ENCODE results near the gene C2orf81. TPM values are rescaled to one million over a fixed set of nuclear protein-coding genes. Genes with fewer than 3 reads are reported as not detected.

Gene C2orf81
- total RNA-seq, 1 donor from 2014 or later, result 2.1 TPM

GRCh38 chr2:74427551-74427950, 6.1 kb upstream of the C2orf81 start:
- Mint-ChIP-seq H3K36me3 (ENCODE audit: low read depth, unreplicated experiment) (peaks cover 22% of the 10 kb centered on the region), H3K4me3 (ENCODE audit: unreplicated experiment) (peak overlapping the region; percentile 60)
- H3K36me3 ChIP-seq (ENCODE audit: insufficient read depth, low read length), result peaks cover 18% of the 10 kb centered on the region

GRCh38 chr2:74426181-74426758, 4.9 kb upstream of the C2orf81 start:
- Mint-ChIP-seq H3K27ac (ENCODE audit: unreplicated experiment) (no peak overlapping the region), H3K9me3 (ENCODE audit: unreplicated experiment) (no peaks in the 10 kb centered on the region), H3K36me3 (ENCODE audit: low read depth, unreplicated experiment) (peaks cover 22% of the 10 kb centered on the region), H3K4me1 (ENCODE audit: low read depth, unreplicated experiment) (peaks cover 27% of the 10 kb centered on the region), H3K4me3 (ENCODE audit: unreplicated experiment) (no peak overlapping the region), H3K27me3 (ENCODE audit: low read depth, unreplicated experiment) (no peaks in the 10 kb centered on the region)
- Histone ChIP-seq H3K27ac (ENCODE audit: low read depth, low read length) (no peak overlapping the region), H3K36me3 (ENCODE audit: insufficient read depth, low read length) (peaks cover 18% of the 10 kb centered on the region), H3K79me2 (ENCODE audit: insufficient read depth, low read length) (no peaks in the 10 kb centered on the region), H3K4me1 (ENCODE audit: insufficient read depth, low read length) (peaks cover 25% of the 10 kb centered on the region), H4K20me1 (ENCODE audit: insufficient read depth, low read length) (peaks cover 5% of the 10 kb centered on the region), H3K9ac (ENCODE audit: low read length) (no peak overlapping the region), H3K4me2 (ENCODE audit: low read length) (no peak overlapping the region), H3K9me3 (ENCODE audit: insufficient read depth, low read depth, low read length) (no peaks in the 10 kb centered on the region), H3K27me3 (ENCODE audit: insufficient read depth, low read length) (no peaks in the 10 kb centered on the region), H3K4me3 (ENCODE audit: insufficient read depth, low read depth, low read length) (no peak overlapping the region), H2AFZ (ENCODE audit: low read depth, low read length) (no peak overlapping the region)
- TF ChIP-seq CTCF (IDR thresholded peaks at IDR 0.05; ENCODE audit: insufficient read depth, low read depth, low read length) (no peak), EZH2 (IDR thresholded peaks at IDR 0.05; ENCODE audit: insufficient read depth, low read length) (no peak)
- FAIRE-seq (no peak), DNase-seq (ENCODE audit: low read depth) (no peak)

More at GRCh38 chr2:74427551-74427950, 6.1 kb upstream of the C2orf81 start:
- H3K4me1 Mint-ChIP-seq (ENCODE audit: low read depth, unreplicated experiment), result peaks cover 27% of the 10 kb centered on the region
- no peak for DNase-seq (ENCODE audit: low read depth)
- no peaks in the 10 kb centered on the region for H3K79me2 ChIP-seq (ENCODE audit: insufficient read depth, low read length)
- peak overlapping the region; percentile 75 for H3K27ac Mint-ChIP-seq (ENCODE audit: unreplicated experiment)
- H3K4me3 ChIP-seq (ENCODE audit: insufficient read depth, low read depth, low read length), result no peak overlapping the region
- no peaks in the 10 kb centered on the region for H3K27me3 ChIP-seq (ENCODE audit: insufficient read depth, low read length)
- H3K27me3 Mint-ChIP-seq (ENCODE audit: low read depth, unreplicated experiment), result no peaks in the 10 kb centered on the region
- no peak overlapping the region for H3K4me2 ChIP-seq (ENCODE audit: low read length)
- TF ChIP-seq CTCF (IDR thresholded peaks at IDR 0.05; ENCODE audit: insufficient read depth, low read depth, low read length) (no peak), EZH2 (IDR thresholded peaks at IDR 0.05; ENCODE audit: insufficient read depth, low read length) (no peak)
- no peak overlapping the region for H3K9ac ChIP-seq (ENCODE audit: low read length)
- H2AFZ ChIP-seq (ENCODE audit: low read depth, low read length), result no peak overlapping the region
- H4K20me1 ChIP-seq (ENCODE audit: insufficient read depth, low read length), result peaks cover 7% of the 10 kb centered on the region
- no peaks in the 10 kb centered on the region for H3K9me3 Mint-ChIP-seq (ENCODE audit: unreplicated experiment)
- FAIRE-seq, result no peak
- H3K4me1 ChIP-seq (ENCODE audit: insufficient read depth, low read length), result peaks cover 17% of the 10 kb centered on the region
- no peak overlapping the region for H3K27ac ChIP-seq (ENCODE audit: low read depth, low read length)
- H3K9me3 ChIP-seq (ENCODE audit: insufficient read depth, low read depth, low read length), result no peaks in the 10 kb centered on the region

GRCh38 chr2:74425523-74425922, 4.1 kb upstream of the C2orf81 start:
- no peak for DNase-seq (ENCODE audit: low read depth)
- peaks cover 22% of the 10 kb centered on the region for H3K36me3 Mint-ChIP-seq (ENCODE audit: low read depth, unreplicated experiment)
- H4K20me1 ChIP-seq (ENCODE audit: insufficient read depth, low read length), result peaks cover 4% of the 10 kb centered on the region

More at GRCh38 chr2:74425523-74425922, 4.1 kb upstream of the C2orf81 start:
- H3K27me3 ChIP-seq (ENCODE audit: insufficient read depth, low read length), result no peaks in the 10 kb centered on the region
- no peaks in the 10 kb centered on the region for H3K79me2 ChIP-seq (ENCODE audit: insufficient read depth, low read length)
- peaks cover 30% of the 10 kb centered on the region for H3K4me1 ChIP-seq (ENCODE audit: insufficient read depth, low read length)
- Mint-ChIP-seq H3K27me3 (ENCODE audit: low read depth, unreplicated experiment) (no peaks in the 10 kb centered on the region), H3K4me1 (ENCODE audit: low read depth, unreplicated experiment) (peaks cover 30% of the 10 kb centered on the region), H3K9me3 (ENCODE audit: unreplicated experiment) (no peaks in the 10 kb centered on the region), H3K27ac (ENCODE audit: unreplicated experiment) (peak overlapping the region; percentile 84), H3K4me3 (ENCODE audit: unreplicated experiment) (no peak overlapping the region)
- H3K9me3 ChIP-seq (ENCODE audit: insufficient read depth, low read depth, low read length), result no peaks in the 10 kb centered on the region
- peaks cover 18% of the 10 kb centered on the region for H3K36me3 ChIP-seq (ENCODE audit: insufficient read depth, low read length)
- TF ChIP-seq EZH2 (IDR thresholded peaks at IDR 0.05; ENCODE audit: insufficient read depth, low read length) (no peak), CTCF (IDR thresholded peaks at IDR 0.05; ENCODE audit: insufficient read depth, low read depth, low read length) (no peak)
- H3K4me2 ChIP-seq (ENCODE audit: low read length), result no peak overlapping the region
- H3K9ac ChIP-seq (ENCODE audit: low read length), result no peak overlapping the region
- no peak overlapping the region for H2AFZ ChIP-seq (ENCODE audit: low read depth, low read length)
- H3K27ac ChIP-seq (ENCODE audit: low read depth, low read length), result no peak overlapping the region
- H3K4me3 ChIP-seq (ENCODE audit: insufficient read depth, low read depth, low read length), result no peak overlapping the region
- no peak for FAIRE-seq
